Activated B cell treated with CpG ODN at 0.5 μM for 24 hours (primary cell): Measurements from ENCODE around the gene PDPK1. TPM values are rescaled to one million over a fixed set of nuclear protein-coding genes. Genes with fewer than 3 reads are reported as not detected.
A peak's percentile ranks its signal among the peaks of the same experiment; 100 is the strongest.
"Not testable (repeated sequence)": the region's sequence is repeated elsewhere in the genome, so short reads cannot be mapped to it uniquely, and the experiment has no call there.

Experiments used
- ATAC-seq: fragments of 200-7000 bp; cut with Tn5 transposase; one replicate; pipeline ENCODE4 v1.10.0; 2021; ENCODE audit warnings: low read depth, mild to moderate bottlenecking, moderate library complexity
- CTCF ChIA-PET: fragments of 350-600 bp; sonication (Branson Sonifier 250); formaldehyde crosslinking; loops from one replicate; lab custom pipeline; 2021; ENCODE audit warnings: antibody characterized with exemption; lab: Charles Lee
- POLR2A ChIA-PET: fragments of 350-600 bp; sonication (Branson Sonifier 250); formaldehyde crosslinking; loops from one replicate; lab custom pipeline; 2021; ENCODE audit warnings: antibody characterized with exemption; lab: Charles Lee
- DNase-seq: peaks from one replicate; pipeline ENCODE4 v3.0.0; 2022
- H3K27ac Mint-ChIP-seq: one replicate; pipeline ENCODE4 v1.8.0; 2020; ENCODE audit warnings: mixed read lengths
- H3K27me3 Mint-ChIP-seq: one replicate; pipeline ENCODE4 v1.8.0; 2021; ENCODE audit warnings: mixed read lengths
- H3K36me3 Mint-ChIP-seq: one replicate; pipeline ENCODE4 v1.8.0; 2021; ENCODE audit warnings: low read depth, mixed read lengths
- H3K4me1 Mint-ChIP-seq: one replicate; pipeline ENCODE4 v1.8.0; 2021; ENCODE audit warnings: mixed read lengths
- H3K4me3 Mint-ChIP-seq: one replicate; pipeline ENCODE4 v1.8.0; 2020; ENCODE audit warnings: mild to moderate bottlenecking, mixed read lengths
- H3K9me3 Mint-ChIP-seq: one replicate; pipeline ENCODE4 v1.8.0; 2020; ENCODE audit warnings: mixed read lengths
- CTCF ChIP-seq: fragments of 200-600 bp; IDR thresholded peaks from one replicate; pipeline ENCODE4 v1.8.0; 2022; ENCODE audit warnings: antibody characterized with exemption, mild to moderate bottlenecking
- intact Hi-C: fragments of 100-400 bp; cut with micrococcal nuclease; formaldehyde crosslinking; loops from one replicate; pipeline ENCODE4 v1.15.1; 2024
- total RNA-seq: library from RNA; stranded (reverse); gene quantifications from 2 replicates; pipeline ENCODE4 v1.2.3, GENCODE V29; 2022

The PDPK1 gene
- total RNA-seq, 1 donor from 2014 or later: 62.0 TPM

DNA sequence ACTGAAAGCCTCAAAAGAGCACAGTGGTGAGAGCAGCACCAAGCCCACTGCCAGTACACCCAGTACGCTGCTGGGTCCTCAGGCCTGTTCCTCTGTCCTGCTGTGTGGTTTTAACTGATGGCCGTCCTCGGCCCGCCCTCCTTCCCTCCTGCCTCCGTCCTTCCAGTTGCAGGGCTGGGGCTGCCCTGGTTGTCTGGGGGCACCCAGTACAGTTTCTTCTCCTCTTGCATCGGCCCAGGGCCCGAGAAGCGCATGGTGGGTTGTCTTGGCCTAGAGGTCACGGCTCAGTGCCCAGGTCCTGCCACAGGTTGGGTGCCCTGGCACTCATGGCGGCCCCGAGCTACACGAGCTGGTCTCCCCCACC, 73.7 kb downstream of the PDPK1 start:
- no peak for DNase-seq
- POLR2A ChIA-PET: no interaction called here
- intact Hi-C loops: no loop called here
- no peaks in the 10 kb centered on the region for H3K27me3 Mint-ChIP-seq
- TF ChIP-seq CTCF: no peak
- no peak for ATAC-seq
- H3K36me3 Mint-ChIP-seq: peaks cover 12% of the 10 kb centered on the region
- no peak overlapping the region for H3K27ac Mint-ChIP-seq
- H3K4me1 Mint-ChIP-seq: peaks cover 11% of the 10 kb centered on the region
- CTCF ChIA-PET: no interaction called here
- no peaks in the 10 kb centered on the region for H3K9me3 Mint-ChIP-seq
- H3K4me3 Mint-ChIP-seq: no peak overlapping the region

DNA sequence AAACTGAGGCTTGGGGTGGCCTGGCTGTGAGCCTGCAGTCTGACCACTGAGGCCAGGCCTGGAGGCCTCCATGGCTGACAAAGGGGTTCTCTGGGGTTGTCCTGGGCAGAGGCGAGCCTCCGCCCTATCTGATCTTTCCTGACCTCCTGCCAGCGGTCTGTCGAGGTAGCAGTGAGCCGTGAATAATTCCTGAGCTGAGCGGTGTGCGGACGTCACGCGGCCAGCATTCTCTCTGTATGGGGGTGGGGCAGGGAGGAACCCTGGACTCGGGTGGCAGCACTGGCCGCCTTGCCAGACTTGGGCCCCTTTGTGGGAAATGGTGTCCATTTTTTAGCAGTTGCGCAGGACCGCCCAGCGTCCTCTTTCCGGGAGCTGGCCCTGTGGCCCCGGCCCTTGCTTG, 74.1 kb downstream of the PDPK1 start:
- DNase-seq, ATAC-seq, H3K4me1 Mint-ChIP-seq, H3K4me3 Mint-ChIP-seq, CTCF ChIA-PET, H3K9me3 Mint-ChIP-seq, intact Hi-C loops, H3K27me3 Mint-ChIP-seq, POLR2A ChIA-PET, H3K27ac Mint-ChIP-seq: not testable (repeated sequence)
- peaks cover 12% of the 10 kb centered on the region for H3K36me3 Mint-ChIP-seq

DNA sequence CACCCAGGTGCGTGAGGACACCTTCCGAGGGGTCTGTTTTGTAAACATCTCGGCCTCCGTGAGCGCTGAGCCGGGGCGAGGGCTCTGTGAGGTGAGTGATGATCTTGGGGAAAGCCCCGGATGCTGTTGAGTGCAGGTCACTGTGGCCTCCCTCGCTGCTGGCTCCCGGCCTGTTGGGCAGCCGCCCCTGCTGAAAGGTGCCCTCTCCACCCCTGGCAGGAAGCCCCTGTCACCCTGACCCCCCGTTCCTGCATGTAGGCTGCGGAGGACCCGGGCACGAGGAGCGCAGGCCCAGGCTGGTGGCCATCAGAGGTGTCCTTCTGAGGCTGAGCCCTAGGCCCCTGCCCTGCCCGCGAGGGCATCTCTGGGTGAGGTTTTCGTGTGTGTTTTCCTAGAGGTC, 75.4 kb downstream of the PDPK1 start:
- peaks cover 12% of the 10 kb centered on the region for H3K36me3 Mint-ChIP-seq
- intact Hi-C loops, H3K27ac Mint-ChIP-seq, CTCF ChIA-PET, H3K4me3 Mint-ChIP-seq, H3K27me3 Mint-ChIP-seq, H3K4me1 Mint-ChIP-seq, H3K9me3 Mint-ChIP-seq, DNase-seq, ATAC-seq, POLR2A ChIA-PET: not testable (repeated sequence)

GRCh38 chr16:2614761-2615191, 77.0 kb downstream of the PDPK1 start:
- no peak for TF ChIP-seq CTCF
- POLR2A ChIA-PET: no interaction called here
- Mint-ChIP-seq H3K36me3 (peaks cover 12% of the 10 kb centered on the region), H3K9me3 (no peaks in the 10 kb centered on the region), H3K27me3 (no peaks in the 10 kb centered on the region), H3K27ac (no peak overlapping the region), H3K4me1 (no peaks in the 10 kb centered on the region), H3K4me3 (no peak overlapping the region)
- CTCF ChIA-PET: no interaction called here
- DNase-seq (no peak), ATAC-seq (no peak)
- intact Hi-C loops: no loop called here

- H3K27ac Mint-ChIP-seq, ATAC-seq, CTCF ChIA-PET, H3K9me3 Mint-ChIP-seq, DNase-seq, H3K4me3 Mint-ChIP-seq, H3K4me1 Mint-ChIP-seq, H3K36me3 Mint-ChIP-seq, intact Hi-C loops, H3K27me3 Mint-ChIP-seq, POLR2A ChIA-PET: not testable (repeated sequence)
Observed at GRCh38 chr16:2618964-2619363, 81.1 kb downstream of the PDPK1 start.

- POLR2A ChIA-PET, H3K27ac Mint-ChIP-seq, H3K4me1 Mint-ChIP-seq, H3K4me3 Mint-ChIP-seq, H3K9me3 Mint-ChIP-seq, H3K27me3 Mint-ChIP-seq, DNase-seq, CTCF ChIA-PET, H3K36me3 Mint-ChIP-seq, ATAC-seq, intact Hi-C loops: not testable (repeated sequence)
Observed at GRCh38 chr16:2619628-2620027, 81.8 kb downstream of the PDPK1 start.

- H3K36me3 Mint-ChIP-seq, H3K27me3 Mint-ChIP-seq, H3K4me1 Mint-ChIP-seq, H3K27ac Mint-ChIP-seq, H3K4me3 Mint-ChIP-seq, CTCF ChIA-PET, H3K9me3 Mint-ChIP-seq, DNase-seq, intact Hi-C loops, ATAC-seq, POLR2A ChIA-PET: not testable (repeated sequence)
Observed at GRCh38 chr16:2620870-2621269, 83.0 kb downstream of the PDPK1 start.

GRCh38 chr16:2621395-2621794, 83.6 kb downstream of the PDPK1 start:
- DNase-seq, H3K4me1 Mint-ChIP-seq, POLR2A ChIA-PET, H3K27me3 Mint-ChIP-seq, ATAC-seq, H3K27ac Mint-ChIP-seq, intact Hi-C loops, H3K4me3 Mint-ChIP-seq, H3K36me3 Mint-ChIP-seq, CTCF ChIA-PET, H3K9me3 Mint-ChIP-seq: not testable (repeated sequence)

GRCh38 chr16:2627075-2627474, 89.3 kb downstream of the PDPK1 start:
- CTCF ChIA-PET: not testable (repeated sequence)

GRCh38 chr16:2631203-2631602, 93.4 kb downstream of the PDPK1 start:
- H3K4me3 Mint-ChIP-seq, intact Hi-C loops, CTCF ChIA-PET, H3K4me1 Mint-ChIP-seq, POLR2A ChIA-PET, H3K27me3 Mint-ChIP-seq, H3K27ac Mint-ChIP-seq, H3K9me3 Mint-ChIP-seq, DNase-seq, H3K36me3 Mint-ChIP-seq, ATAC-seq: not testable (repeated sequence)

More at GRCh38 chr16:2627075-2627474, 89.3 kb downstream of the PDPK1 start:
- H3K9me3 Mint-ChIP-seq, H3K27me3 Mint-ChIP-seq, DNase-seq, H3K4me1 Mint-ChIP-seq, intact Hi-C loops, H3K27ac Mint-ChIP-seq, H3K4me3 Mint-ChIP-seq, H3K36me3 Mint-ChIP-seq, POLR2A ChIA-PET: not testable (repeated sequence)
- ATAC-seq: peak; percentile 87

- H3K4me3 Mint-ChIP-seq, H3K9me3 Mint-ChIP-seq, H3K36me3 Mint-ChIP-seq, CTCF ChIA-PET, H3K4me1 Mint-ChIP-seq, H3K27ac Mint-ChIP-seq, DNase-seq, intact Hi-C loops, POLR2A ChIA-PET, H3K27me3 Mint-ChIP-seq, ATAC-seq: not testable (repeated sequence)
Observed at GRCh38 chr16:2632291-2632690, 94.5 kb downstream of the PDPK1 start.
